GM12878 (cell line): ENCODE measurements around the gene ADA. TPM values are rescaled to one million over a fixed set of nuclear protein-coding genes. Genes with fewer than 3 reads are reported as not detected.

ENCODE experiments used
- ATAC-seq: fragments of 200-7000 bp; cut with Tn5 transposase; 3 replicates; pipeline ENCODE4 v1.9.1; 2020; ENCODE audit warnings: mild to moderate bottlenecking, moderate library complexity
- BruUV-seq: library from RNA; stranded (reverse); fragments of 400-500 nt; replicated peaks from 2 replicates; lab custom pipeline; 2021; lab: Mats Ljungman, UMichigan
- CTCF ChIA-PET: fragments of 300-600 bp; sonication (Branson Sonifier 250); formaldehyde crosslinking; extraction: SDS; loops from one replicate; lab custom pipeline; 2021; ENCODE audit warnings: inconsistent platforms; lab: Yijun Ruan, JAX
- POLR2A ChIA-PET: fragments of 350-600 bp; formaldehyde crosslinking; extraction: SDS; loops from one replicate; lab custom pipeline; 2021; ENCODE audit warnings: inconsistent platforms; lab: Charles Lee
- RAD21 ChIA-PET: fragments of 300-600 bp; sonication (Branson Sonifier 250); formaldehyde crosslinking; loops from one replicate; lab custom pipeline; 2023; ENCODE audit warnings: antibody characterized with exemption; ENCODE audit not compliant: unreplicated experiment; lab: Charles Lee
- SMC1A ChIA-PET: fragments of 300-600 bp; sonication (Branson Sonifier 250); formaldehyde crosslinking; loops from one replicate; lab custom pipeline; 2023; ENCODE audit not compliant: unreplicated experiment, uncharacterized antibody; lab: Charles Lee
- DNase-seq: peaks from one replicate; pipeline ENCODE4 v3.0.0-alpha.2; 2011; ENCODE audit warnings: low read depth, low spot score
- FAIRE-seq: peaks from 3 replicates; lab custom pipeline; 2011; peaks lifted over from hg19 to GRCh38; lab: Jason Lieb, UNC
- H2AFZ ChIP-seq: 2 replicates; pipeline ENCODE4 v1.6.0; 2011; ENCODE audit warnings: low read depth, low read length, control low read depth; ENCODE audit not compliant: control insufficient read depth
- H3K27ac ChIP-seq: 2 replicates; pipeline ENCODE4 v1.5.1; 2011; ENCODE audit warnings: control low read depth; ENCODE audit not compliant: control insufficient read depth, insufficient read depth
- H3K27me3 ChIP-seq, 2 experiments: replicated peaks in 1 of 2; 2 replicates each; pipeline versions ENCODE4 v1.6.0 to v1.6.1; 2011; ENCODE audit warnings: low read length in 1 of 2; ENCODE audit not compliant: control insufficient read depth in 2 of 2, insufficient read depth in 2 of 2
- H3K36me3 ChIP-seq, 2 experiments: 2 replicates each; pipeline ENCODE4 v1.5.1; 2011; ENCODE audit warnings: low read length in 1 of 2; ENCODE audit not compliant: control insufficient read depth in 2 of 2, insufficient read depth in 2 of 2
- H3K4me1 ChIP-seq: 2 replicates; pipeline ENCODE4 v1.6.1; 2011; ENCODE audit warnings: mild to moderate bottlenecking, low read length, moderate library complexity, mixed read lengths; ENCODE audit not compliant: control insufficient read depth, insufficient read depth
- H3K4me2 ChIP-seq: 2 replicates; pipeline ENCODE4 v1.6.0; 2011; ENCODE audit warnings: control low read depth; ENCODE audit not compliant: control insufficient read depth, insufficient read depth
- H3K4me3 ChIP-seq: fragments of 200-600 bp; sonication (generic); 2 replicates; pipeline ENCODE4 v1.5.1; 2016
- H3K79me2 ChIP-seq: 2 replicates; pipeline ENCODE4 v1.6.0; 2011; ENCODE audit warnings: low read length; ENCODE audit not compliant: control insufficient read depth, insufficient read depth
- H3K9ac ChIP-seq: 2 replicates; pipeline ENCODE4 v1.8.0; 2011; ENCODE audit warnings: low read length, control low read depth, mixed read lengths; ENCODE audit not compliant: control insufficient read depth, insufficient read depth
- H3K9me3 ChIP-seq: replicated peaks from 3 replicates; pipeline ENCODE4 v1.5.1; 2011; ENCODE audit warnings: mild to moderate bottlenecking, low read length; ENCODE audit not compliant: control insufficient read depth, insufficient read depth
- H4K20me1 ChIP-seq: 2 replicates; pipeline ENCODE4 v1.6.0; 2011; ENCODE audit not compliant: control insufficient read depth, insufficient read depth
- BCL11A ChIP-seq: IDR thresholded peaks from 2 replicates; pipeline ENCODE4 v1.6.1; 2011; ENCODE audit warnings: low read depth, low read length
- RELB ChIP-seq: fragments of 450-650 bp; IDR thresholded peaks from 2 replicates; pipeline ENCODE4 v1.6.1; 2017; ENCODE audit warnings: low read depth, mild to moderate bottlenecking, moderate library complexity
- SIN3A ChIP-seq: IDR thresholded peaks from 2 replicates; pipeline ENCODE4 v1.6.1; 2012; ENCODE audit warnings: low read depth, low read length, improper control_type of control experiment
- SIX5 ChIP-seq: IDR thresholded peaks from 2 replicates; pipeline ENCODE4 v1.6.1; 2011; ENCODE audit warnings: mild to moderate bottlenecking, low read depth, low read length, moderate library complexity; ENCODE audit not compliant: severe bottlenecking
- TBL1XR1 ChIP-seq: IDR thresholded peaks from 2 replicates; pipeline ENCODE4 v1.6.1; 2012; ENCODE audit warnings: low read depth, low read length, improper control_type of control experiment
- ZBED1 ChIP-seq: IDR thresholded peaks from 2 replicates; pipeline ENCODE4 v1.6.1; 2016; ENCODE audit warnings: borderline replicate concordance
- WGBS: methylation state at CpG from one replicate; pipeline ENCODE4 v1.1.6; 2016; ENCODE audit warnings: low lambda C conversion rate; ENCODE audit not compliant: insufficient replicate concordance, insufficient coverage; ENCODE audit errors: missing lambda C conversion rate; 5-methylcytosine and 5-hydroxymethylcytosine counted together
- in situ Hi-C: fragments of 300-500 bp; cut with MboI; formaldehyde crosslinking; loops from 9 replicates; pipeline ENCODE4 v1.14.3; 2018; ENCODE audit warnings: mixed read lengths
- intact Hi-C: fragments of 100-400 bp; cut with micrococcal nuclease; formaldehyde crosslinking; loops from one replicate; pipeline ENCODE4 v1.14.2; 2022; ENCODE audit not compliant: unreplicated experiment
- polyA plus RNA-seq, 11 experiments: library from polyadenylated mRNA; depleted of rRNA in 4 of 11; unstranded in 6 of 11; stranded (reverse) in 5 of 11; fragments of >200 nt; fragmentation: Nextera tagmentation in 4 of 11; fragmentation: Illumina TruSeq in 1 of 11; extraction: Ambion mirVana in 4 of 11; extraction: Trizol in 1 of 11; gene quantifications; 1 replicate in 1 of 11; 2 replicates in 10 of 11; pipeline versions ENCODE4 v1.2.1 to v1.2.3, GENCODE V29; 2011 to 2016; ENCODE audit warnings: inconsistent platforms in 2 of 11, missing spikeins in 2 of 11, low read depth in 1 of 11
- total RNA-seq, 4 experiments: library from RNA; depleted of rRNA in 3 of 4; stranded (reverse); fragments of >200 nt in 3 of 4; fragmentation: Illumina TruSeq in 1 of 4; extraction: Trizol in 1 of 4; gene quantifications; 2 replicates each; pipeline versions ENCODE4 v1.2.1 to v1.2.3, GENCODE V29; 2013 to 2021
- TF ChIP-seq, protein P1 (sequence below): fragments of 450-650 bp; IDR thresholded peaks from 2 replicates; pipeline ENCODE4 v1.6.1; 2017; ENCODE audit warnings: mild to moderate bottlenecking, moderate library complexity
- TF ChIP-seq, protein P2 (sequence below): IDR thresholded peaks from 2 replicates; pipeline ENCODE4 v1.6.1; 2011; ENCODE audit warnings: low read depth, mild to moderate bottlenecking, low read length, moderate library complexity, borderline replicate concordance; ENCODE audit errors: extremely low read depth
- TF ChIP-seq, protein P3 (sequence below): fragments of 450-650 bp; IDR thresholded peaks from 2 replicates; pipeline ENCODE4 v1.6.1; 2017; ENCODE audit warnings: antibody characterized with exemption, mild to moderate bottlenecking, moderate library complexity

ADA gene
- total and polyA plus RNA-seq, 10 of the 15 experiments (the other 5 are each of a cell fraction or from before 2014, with no cell fraction given) = 40.9 to 217 (median 90.8) TPM

- peaks cover 8 to 12% of the 10 kb centered on the region in 2 experiments for H3K36me3 ChIP-seq
- ChIA-PET SMC1A (interaction anchor here (0.7 to 8.1 kb wide), 3 partner anchors 11 to 50 kb away, joined by 3 to 46 read pairs (median 5); no protein-coding TSS in a partner anchor), RAD21 (interaction anchor here (1.2 to 2.1 kb wide), 3 partner anchors 11 to 19 kb away, joined by 3 to 12 read pairs (median 5); no protein-coding TSS in a partner anchor), CTCF (interaction anchor here (0.6 to 1.0 kb wide), 5 partner anchors 13 to 57 kb away, joined by 3 to 4 read pairs (median 3); no protein-coding TSS in a partner anchor), POLR2A (no interaction called here)
- FAIRE-seq (no peak), ATAC-seq (no peak), DNase-seq (no peak)
- WGBS = 87% methylated on average over 3 of the region's 3 CpGs
- no peak overlapping the region for H3K4me3 ChIP-seq
- H3K27me3 ChIP-seq = no peaks in the 10 kb centered on the region
- H3K79me2 ChIP-seq = no peaks in the 10 kb centered on the region
- H3K27ac ChIP-seq = no peak overlapping the region
- BruUV-seq = no TSS peak
- no peak overlapping the region for H3K4me2 ChIP-seq
- no peaks in the 10 kb centered on the region; the same call in 2 of the 3 replicates for H3K9me3 ChIP-seq
- no peak overlapping the region for H2AFZ ChIP-seq
- in situ Hi-C loops (no loop called here), intact Hi-C loops (no loop called here)
- TF ChIP-seq ZBED1 (no peak), SIN3A (no peak), BCL11A (no peak), SIX5 (no peak), RELB (no peak), TBL1XR1 (no peak)
- TF ChIP-seq, protein P1, sequence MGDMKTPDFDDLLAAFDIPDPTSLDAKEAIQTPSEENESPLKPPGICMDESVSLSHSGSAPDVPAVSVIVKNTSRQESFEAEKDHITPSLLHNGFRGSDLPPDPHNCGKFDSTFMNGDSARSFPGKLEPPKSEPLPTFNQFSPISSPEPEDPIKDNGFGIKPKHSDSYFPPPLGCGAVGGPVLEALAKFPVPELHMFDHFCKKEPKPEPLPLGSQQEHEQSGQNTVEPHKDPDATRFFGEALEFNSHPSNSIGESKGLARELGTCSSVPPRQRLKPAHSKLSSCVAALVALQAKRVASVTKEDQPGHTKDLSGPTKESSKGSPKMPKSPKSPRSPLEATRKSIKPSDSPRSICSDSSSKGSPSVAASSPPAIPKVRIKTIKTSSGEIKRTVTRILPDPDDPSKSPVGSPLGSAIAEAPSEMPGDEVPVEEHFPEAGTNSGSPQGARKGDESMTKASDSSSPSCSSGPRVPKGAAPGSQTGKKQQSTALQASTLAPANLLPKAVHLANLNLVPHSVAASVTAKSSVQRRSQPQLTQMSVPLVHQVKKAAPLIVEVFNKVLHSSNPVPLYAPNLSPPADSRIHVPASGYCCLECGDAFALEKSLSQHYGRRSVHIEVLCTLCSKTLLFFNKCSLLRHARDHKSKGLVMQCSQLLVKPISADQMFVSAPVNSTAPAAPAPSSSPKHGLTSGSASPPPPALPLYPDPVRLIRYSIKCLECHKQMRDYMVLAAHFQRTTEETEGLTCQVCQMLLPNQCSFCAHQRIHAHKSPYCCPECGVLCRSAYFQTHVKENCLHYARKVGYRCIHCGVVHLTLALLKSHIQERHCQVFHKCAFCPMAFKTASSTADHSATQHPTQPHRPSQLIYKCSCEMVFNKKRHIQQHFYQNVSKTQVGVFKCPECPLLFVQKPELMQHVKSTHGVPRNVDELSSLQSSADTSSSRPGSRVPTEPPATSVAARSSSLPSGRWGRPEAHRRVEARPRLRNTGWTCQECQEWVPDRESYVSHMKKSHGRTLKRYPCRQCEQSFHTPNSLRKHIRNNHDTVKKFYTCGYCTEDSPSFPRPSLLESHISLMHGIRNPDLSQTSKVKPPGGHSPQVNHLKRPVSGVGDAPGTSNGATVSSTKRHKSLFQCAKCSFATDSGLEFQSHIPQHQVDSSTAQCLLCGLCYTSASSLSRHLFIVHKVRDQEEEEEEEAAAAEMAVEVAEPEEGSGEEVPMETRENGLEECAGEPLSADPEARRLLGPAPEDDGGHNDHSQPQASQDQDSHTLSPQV = no peak
- TF ChIP-seq, protein P2, sequence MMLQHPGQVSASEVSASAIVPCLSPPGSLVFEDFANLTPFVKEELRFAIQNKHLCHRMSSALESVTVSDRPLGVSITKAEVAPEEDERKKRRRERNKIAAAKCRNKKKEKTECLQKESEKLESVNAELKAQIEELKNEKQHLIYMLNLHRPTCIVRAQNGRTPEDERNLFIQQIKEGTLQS = no peak
- TF ChIP-seq, protein P3, sequence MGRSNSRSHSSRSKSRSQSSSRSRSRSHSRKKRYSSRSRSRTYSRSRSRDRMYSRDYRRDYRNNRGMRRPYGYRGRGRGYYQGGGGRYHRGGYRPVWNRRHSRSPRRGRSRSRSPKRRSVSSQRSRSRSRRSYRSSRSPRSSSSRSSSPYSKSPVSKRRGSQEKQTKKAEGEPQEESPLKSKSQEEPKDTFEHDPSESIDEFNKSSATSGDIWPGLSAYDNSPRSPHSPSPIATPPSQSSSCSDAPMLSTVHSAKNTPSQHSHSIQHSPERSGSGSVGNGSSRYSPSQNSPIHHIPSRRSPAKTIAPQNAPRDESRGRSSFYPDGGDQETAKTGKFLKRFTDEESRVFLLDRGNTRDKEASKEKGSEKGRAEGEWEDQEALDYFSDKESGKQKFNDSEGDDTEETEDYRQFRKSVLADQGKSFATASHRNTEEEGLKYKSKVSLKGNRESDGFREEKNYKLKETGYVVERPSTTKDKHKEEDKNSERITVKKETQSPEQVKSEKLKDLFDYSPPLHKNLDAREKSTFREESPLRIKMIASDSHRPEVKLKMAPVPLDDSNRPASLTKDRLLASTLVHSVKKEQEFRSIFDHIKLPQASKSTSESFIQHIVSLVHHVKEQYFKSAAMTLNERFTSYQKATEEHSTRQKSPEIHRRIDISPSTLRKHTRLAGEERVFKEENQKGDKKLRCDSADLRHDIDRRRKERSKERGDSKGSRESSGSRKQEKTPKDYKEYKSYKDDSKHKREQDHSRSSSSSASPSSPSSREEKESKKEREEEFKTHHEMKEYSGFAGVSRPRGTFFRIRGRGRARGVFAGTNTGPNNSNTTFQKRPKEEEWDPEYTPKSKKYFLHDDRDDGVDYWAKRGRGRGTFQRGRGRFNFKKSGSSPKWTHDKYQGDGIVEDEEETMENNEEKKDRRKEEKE = no peak
- no peak overlapping the region for H3K9ac ChIP-seq
- H4K20me1 ChIP-seq = no peaks in the 10 kb centered on the region
- no peaks in the 10 kb centered on the region for H3K4me1 ChIP-seq
Observed at GRCh38 chr20:44633187-44633810, 18.2 kb downstream of the ADA start.
